ENCODE measurements around the gene BANP.
A peak's percentile ranks its signal among the peaks of the same experiment; 100 is the strongest.
"Not testable (repeated sequence)": the region's sequence is repeated elsewhere in the genome, so short reads cannot be mapped to it uniquely, and the experiment has no call there.

The BANP gene

GRCh38 chr16:88014954-88015805 lies 63.9 kb downstream of the BANP start:
- no peak for DNase-seq (ENCODE audit: low read depth in 2 of 2)

DNA sequence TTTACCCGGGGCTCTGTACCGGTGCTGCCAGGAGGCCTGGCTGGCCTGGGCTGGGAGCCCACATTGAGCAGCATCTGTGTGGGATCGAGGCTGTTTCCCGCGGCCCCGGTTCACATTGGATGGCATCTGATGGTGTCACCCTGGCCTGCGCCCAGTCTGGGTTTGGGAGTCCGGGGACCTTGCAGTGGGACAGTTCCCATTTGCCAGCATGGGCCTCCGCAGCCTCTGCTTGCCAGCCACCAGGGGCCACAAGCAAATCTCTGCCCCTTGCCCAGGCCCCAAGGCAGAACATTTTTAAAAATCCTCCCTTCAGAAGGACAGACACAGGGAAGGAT lies 64.5 kb downstream of the BANP start:
- no peak for DNase-seq (ENCODE audit: low read depth in 2 of 2)

DNA sequence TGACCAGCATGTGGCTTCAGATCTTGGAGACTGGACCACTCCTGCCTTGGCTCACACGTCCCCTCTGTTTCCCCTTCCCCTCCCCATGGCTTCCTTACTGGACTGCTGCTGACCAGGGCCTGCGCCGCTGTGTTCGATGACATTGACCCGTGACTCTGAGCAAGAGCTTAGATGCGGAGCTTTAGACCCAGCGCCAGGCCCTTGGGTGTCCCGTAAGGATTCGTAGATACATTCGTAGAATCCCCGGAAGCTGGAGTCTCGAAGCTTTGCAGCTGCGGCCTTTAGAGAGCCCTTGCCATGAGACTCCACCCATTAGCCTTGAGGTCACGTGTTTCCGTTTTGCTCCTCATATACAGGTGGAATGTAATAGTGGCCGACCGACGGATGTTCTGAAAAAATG lies 65.2 kb downstream of the BANP start:
- not testable (repeated sequence) for DNase-seq (ENCODE audit: low read depth in 2 of 2)

GRCh38 chr16:88016964-88017363 lies 65.7 kb downstream of the BANP start:
- DNase-seq (ENCODE audit: low read depth in 2 of 2), result no peak

- no peak for DNase-seq (ENCODE audit: low read depth in 2 of 2)
Measured at GRCh38 chr16:88017587-88018101, 66.4 kb downstream of the BANP start.

DNA sequence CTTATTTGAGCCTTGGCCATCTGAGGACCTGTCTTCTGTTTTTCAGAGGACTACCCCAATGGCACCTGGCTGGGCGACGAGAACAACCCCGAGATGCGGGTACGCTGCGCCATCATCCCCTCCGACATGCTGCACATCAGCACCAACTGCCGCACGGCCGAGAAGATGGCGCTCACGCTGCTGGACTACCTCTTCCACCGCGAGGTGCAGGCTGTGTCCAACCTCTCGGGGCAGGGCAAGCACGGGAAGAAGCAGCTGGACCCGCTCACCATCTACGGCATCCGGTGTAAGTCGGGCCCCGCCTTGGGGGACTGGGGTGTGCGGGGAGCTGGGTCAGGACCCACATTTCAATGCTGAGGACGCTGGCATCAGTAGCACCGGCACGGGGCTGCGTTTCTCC lies 67.1 kb downstream of the BANP start:
- not testable (repeated sequence) for DNase-seq (ENCODE audit: low read depth in 2 of 2)

DNA sequence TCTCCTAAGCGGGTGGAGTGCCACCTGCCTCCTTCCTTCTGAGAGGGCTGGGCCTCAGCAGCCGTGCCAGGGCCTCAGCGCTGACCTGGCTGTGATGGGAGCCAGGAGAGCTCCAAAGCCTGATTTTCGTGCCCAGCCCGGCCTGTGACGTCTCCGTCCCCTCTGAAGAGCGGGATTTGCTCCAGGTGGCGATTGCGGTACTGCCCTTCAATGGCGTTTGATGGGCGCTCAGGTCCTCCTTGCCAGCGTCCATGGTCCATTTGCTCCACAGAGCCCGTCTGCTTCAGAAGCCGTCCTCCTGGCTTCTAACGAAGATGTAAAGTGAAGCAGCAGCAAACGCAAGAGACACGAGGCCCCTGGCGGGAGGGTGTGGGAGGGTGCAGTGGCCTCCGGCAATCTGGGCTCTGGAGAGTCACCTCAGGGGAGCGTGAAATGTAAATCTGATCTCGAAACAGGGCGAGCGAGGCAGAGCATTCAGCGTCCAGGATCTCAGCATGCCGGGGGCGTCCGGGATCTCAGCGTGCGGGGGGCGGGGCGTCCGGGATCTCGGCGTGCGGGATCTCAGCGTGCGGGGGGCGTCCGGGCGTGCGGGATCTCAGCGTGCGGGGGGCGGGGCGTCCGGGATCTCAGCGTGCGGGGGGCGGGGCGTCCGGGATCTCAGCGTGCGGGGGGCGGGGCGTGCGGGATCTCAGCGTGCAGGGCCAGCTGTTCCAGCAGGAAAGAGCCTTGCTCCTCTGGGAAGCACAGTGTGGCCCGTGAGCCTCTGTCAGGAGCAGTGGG lies 68.0 kb downstream of the BANP start:
- not testable (repeated sequence) for DNase-seq (ENCODE audit: low read depth in 2 of 2)

DNA sequence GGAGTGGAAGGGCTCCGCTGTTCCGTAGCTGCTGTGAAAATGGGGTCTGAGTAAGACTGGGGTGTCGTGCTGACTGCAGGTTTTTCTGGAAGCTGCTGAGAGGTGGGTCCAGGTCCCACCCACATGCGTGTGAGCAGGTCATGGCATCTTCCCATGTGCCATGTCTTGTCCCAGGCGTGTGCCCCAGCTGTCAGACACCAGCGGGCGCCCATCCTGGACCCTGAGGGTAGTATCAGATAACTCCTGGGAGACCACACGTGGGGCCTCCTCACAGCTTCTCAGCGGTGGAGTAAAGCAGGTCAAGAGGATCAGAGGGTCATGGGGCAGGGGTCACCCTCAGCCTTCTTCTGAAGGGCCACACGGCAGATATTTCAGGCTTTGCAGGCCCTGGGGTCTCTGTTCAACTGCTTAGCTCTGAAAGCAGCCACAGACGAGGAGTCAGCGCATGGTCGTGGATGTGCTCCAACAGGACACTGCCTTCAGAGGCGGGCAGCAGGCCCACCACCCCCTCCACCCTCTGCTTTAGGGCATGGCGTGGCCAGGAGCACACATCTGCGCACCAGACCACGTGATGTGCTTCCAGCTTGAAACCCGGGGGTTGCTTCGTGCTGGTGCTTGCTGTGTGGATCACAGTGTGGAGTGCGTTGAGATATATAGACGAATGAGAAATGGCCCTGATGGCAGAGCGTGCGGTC lies 68.7 kb downstream of the BANP start:
- DNase-seq (ENCODE audit: low read depth in 2 of 2), result no peak

GRCh38 chr16:88020516-88020885 lies 69.3 kb downstream of the BANP start:
- DNase-seq (ENCODE audit: low read depth in 2 of 2), result no peak

- DNase-seq (ENCODE audit: low read depth in 2 of 2), result not testable (repeated sequence)
Measured at GRCh38 chr16:88021041-88021970, 70.1 kb downstream of the BANP start.

DNA sequence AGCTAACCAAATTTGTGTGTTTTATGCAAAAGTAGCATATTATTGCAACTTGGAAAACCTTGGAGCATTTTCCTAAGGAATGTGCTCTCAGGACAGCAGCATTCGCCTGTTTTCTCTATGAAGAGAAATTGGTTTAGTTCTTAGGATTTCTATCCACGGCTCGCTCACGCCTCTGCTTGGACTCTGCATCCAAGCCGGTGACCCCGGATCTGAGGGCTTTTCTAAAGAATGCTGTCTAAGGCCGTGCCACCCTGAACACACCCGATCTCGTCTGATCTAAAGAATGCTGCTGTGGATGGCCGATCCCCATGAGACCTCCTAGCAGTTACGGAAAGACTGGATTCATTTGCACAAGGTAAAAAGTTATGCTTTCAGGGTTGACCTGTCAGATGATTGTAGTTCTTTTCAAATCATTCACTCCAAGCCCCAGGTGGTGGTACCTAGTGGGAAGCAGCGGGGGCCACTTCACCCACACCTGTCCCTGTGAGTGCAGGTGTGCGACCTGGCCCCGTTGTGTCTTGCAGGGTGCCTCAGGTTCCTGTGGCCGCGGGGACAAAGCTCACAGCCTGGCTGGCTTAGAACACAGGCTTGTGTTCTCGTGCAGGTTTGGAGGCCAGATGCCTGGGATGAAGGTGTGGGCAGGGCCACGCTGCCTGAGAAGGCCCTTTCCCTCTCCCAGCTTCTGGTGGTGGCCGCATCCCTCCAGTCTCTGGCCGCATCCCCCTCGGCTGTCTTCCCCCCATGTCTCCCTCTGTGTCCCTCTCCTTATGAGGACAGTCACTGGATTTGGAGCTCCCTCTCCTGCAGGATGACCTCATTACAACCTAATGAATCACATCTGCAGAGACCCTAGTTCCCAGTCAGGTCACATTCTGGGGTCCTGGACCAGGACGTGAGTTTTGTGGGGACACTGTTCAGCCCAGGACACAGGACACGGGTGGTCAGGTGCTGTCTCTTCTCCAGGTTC lies 71.1 kb downstream of the BANP start:
- DNase-seq (ENCODE audit: low read depth in 2 of 2), result no peak

DNA sequence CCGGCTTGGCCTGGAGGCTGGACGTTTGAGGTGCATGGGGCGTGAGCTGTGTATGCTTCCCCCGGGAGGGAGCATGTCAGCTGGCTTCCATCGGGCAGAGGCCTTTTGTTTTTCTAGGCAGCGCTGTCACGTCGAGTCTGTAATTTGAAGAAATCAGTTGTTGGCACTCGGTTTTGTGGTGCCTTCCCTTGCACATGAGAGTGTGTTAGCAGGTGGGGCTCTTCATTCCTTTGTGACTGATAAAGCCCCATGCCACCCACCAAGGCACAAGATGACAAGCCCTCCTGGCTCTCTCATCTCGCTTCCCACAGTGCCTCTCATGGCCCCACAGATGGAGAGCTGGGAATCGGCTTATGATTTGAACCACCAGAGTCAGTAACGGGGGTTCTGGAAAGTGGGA lies 72.1 kb downstream of the BANP start:
- DNase-seq (ENCODE audit: low read depth in 2 of 2), result no peak

GRCh38 chr16:88023786-88024185 lies 72.6 kb downstream of the BANP start:
- no peak for DNase-seq (ENCODE audit: low read depth in 2 of 2)

DNA sequence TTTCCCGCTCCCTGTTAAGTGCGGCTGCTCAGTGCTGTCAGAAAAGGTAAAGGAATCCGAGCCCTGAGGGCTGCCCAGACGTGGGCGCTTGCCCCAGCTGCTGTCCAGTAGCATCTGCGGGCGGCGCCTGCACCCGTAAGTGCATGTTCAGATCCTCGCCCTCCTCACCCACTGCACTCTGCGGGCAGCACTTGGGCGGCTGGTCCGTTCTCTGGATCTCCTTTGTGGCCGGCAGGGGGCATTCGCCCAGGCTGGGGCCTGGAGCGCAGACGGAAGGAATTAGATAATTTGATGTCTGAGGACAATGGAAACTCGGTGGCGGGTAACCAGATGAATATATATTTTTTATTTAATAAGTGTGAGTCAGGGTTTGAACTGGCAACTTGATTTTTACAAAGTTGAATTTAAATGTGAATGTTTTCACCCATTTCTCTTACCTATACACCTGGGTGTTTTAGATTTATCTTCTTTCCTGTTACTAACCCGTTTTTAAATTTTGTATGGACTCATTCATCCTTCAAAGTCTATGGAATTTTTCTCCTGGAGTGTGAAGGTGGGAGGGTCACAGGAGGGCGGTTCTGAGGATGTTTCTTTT lies 73.4 kb downstream of the BANP start:
- DNase-seq (ENCODE audit: low read depth in 2 of 2), result not testable (repeated sequence)

GRCh38 chr16:88025086-88025492 lies 73.9 kb downstream of the BANP start:
- DNase-seq (ENCODE audit: low read depth in 2 of 2), result peak in 1 of 2 donors; percentile 37

DNA sequence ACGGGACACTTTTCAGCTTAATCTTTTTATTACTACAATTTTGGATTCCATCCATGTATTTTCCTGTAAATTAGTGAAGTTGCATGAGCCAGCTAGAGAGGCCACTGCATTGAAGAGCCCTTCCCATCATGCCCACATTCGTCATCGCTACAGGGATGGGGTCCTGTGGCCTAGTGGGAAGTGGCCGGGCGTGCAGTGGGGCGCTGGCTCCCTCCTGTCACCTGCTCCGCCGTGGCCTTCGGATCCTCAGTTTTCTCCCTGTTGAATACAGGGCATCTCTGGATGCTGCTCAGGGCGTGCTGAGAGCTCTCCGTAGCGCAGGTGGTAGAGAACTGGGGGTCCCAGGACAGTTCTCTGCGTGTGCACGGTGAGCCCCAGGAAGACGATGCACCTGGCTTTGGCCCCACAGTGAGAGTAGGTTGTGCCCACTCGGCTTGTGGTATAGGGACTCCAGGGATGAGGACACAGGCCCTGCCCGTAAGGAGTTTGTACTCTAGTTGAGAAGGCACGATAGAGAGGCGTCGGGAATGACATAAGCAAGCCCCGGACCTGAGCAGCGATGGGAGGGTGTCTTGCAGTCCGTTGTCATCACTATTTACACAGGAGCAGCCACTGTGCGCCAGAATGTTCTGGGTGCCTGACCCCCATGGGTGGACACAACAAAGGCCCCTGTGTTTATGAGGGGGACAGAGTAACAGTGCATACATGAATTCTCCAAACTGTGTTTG lies 74.8 kb downstream of the BANP start:
- DNase-seq (ENCODE audit: low read depth in 2 of 2), result not testable (repeated sequence)

- no peak for DNase-seq (ENCODE audit: low read depth in 2 of 2)
Measured at GRCh38 chr16:88026964-88027938, 76.0 kb downstream of the BANP start.

Measured in stimulated activated CD4-positive, alpha-beta T cell treated with anti-CD3 and anti-CD28 coated beads, Interleukin-4, amount 100 ng/mL, for 48 hours (primary cell).